Glutamatergic neuron (in vitro differentiated cells): ENCODE data around the gene BCDIN3D. TPM values are rescaled to one million over a fixed set of nuclear protein-coding genes. Genes with fewer than 3 reads are reported as not detected.

ENCODE experiments used
- DNase-seq: peaks from one replicate; pipeline ENCODE4 v3.0.0; 2022
- H3K27ac Mint-ChIP-seq: one replicate; pipeline ENCODE4 v1.8.0; 2020; ENCODE audit warnings: mild to moderate bottlenecking, mixed read lengths, inconsistent platforms; ENCODE audit not compliant: unreplicated experiment
- H3K27me3 Mint-ChIP-seq: one replicate; pipeline ENCODE4 v1.8.0; 2020; ENCODE audit warnings: mild to moderate bottlenecking, moderate library complexity, mixed read lengths, inconsistent platforms; ENCODE audit not compliant: unreplicated experiment
- H3K36me3 Mint-ChIP-seq: one replicate; pipeline ENCODE4 v1.8.0; 2020; ENCODE audit warnings: mild to moderate bottlenecking, mixed read lengths, inconsistent platforms; ENCODE audit not compliant: unreplicated experiment
- H3K4me1 Mint-ChIP-seq: one replicate; pipeline ENCODE4 v1.8.0; 2020; ENCODE audit warnings: mild to moderate bottlenecking, low read depth, mixed read lengths, inconsistent platforms; ENCODE audit not compliant: unreplicated experiment
- H3K4me3 Mint-ChIP-seq: one replicate; pipeline ENCODE4 v1.8.0; 2020; ENCODE audit warnings: mild to moderate bottlenecking, mixed read lengths, inconsistent platforms; ENCODE audit not compliant: unreplicated experiment
- H3K9me3 Mint-ChIP-seq: one replicate; pipeline ENCODE4 v1.8.0; 2020; ENCODE audit warnings: mild to moderate bottlenecking, moderate library complexity, mixed read lengths, inconsistent platforms; ENCODE audit not compliant: unreplicated experiment
- CTCF ChIP-seq: fragments of 200-600 bp; sonication (generic); IDR thresholded peaks from one replicate; pipeline ENCODE4 v1.5.0; 2021; ENCODE audit not compliant: partially characterized antibody, unreplicated experiment
- total RNA-seq: library from RNA; stranded (reverse); fragmentation: NEBNext Ultra II Directional; extraction: Animal tissue kit (Norgen Biotek cat#: 25700); gene quantifications from one replicate; pipeline ENCODE4 v1.2.1, GENCODE V29; 2021; ENCODE audit not compliant: unreplicated experiment

BCDIN3D gene
- total RNA-seq, 1 donor from 2014 or later, result 5.9 TPM

- peak overlapping the region; percentile 52 for H3K4me3 Mint-ChIP-seq
- no peak for TF ChIP-seq CTCF
- H3K27ac Mint-ChIP-seq, result peak overlapping the region; percentile 70
- peak; percentile 85 for DNase-seq
- H3K27me3 Mint-ChIP-seq, result peaks cover 10% of the 10 kb centered on the region
- H3K4me1 Mint-ChIP-seq, result peaks cover 33% of the 10 kb centered on the region
- no peaks in the 10 kb centered on the region for H3K36me3 Mint-ChIP-seq
- peaks cover 3% of the 10 kb centered on the region for H3K9me3 Mint-ChIP-seq
Observed at GRCh38 chr12:49868952-49869815, 26.3 kb upstream of the BCDIN3D start.

- Mint-ChIP-seq H3K9me3 (peaks cover 3% of the 10 kb centered on the region), H3K27ac (no peak overlapping the region), H3K36me3 (peaks cover 4% of the 10 kb centered on the region), H3K4me1 (peaks cover 36% of the 10 kb centered on the region), H3K27me3 (peaks cover 8% of the 10 kb centered on the region), H3K4me3 (peak overlapping the region; percentile 52)
- no peak for DNase-seq
- no peak for TF ChIP-seq CTCF
Observed at GRCh38 chr12:49868449-49868848, 25.5 kb upstream of the BCDIN3D start.

- peaks cover 8% of the 10 kb centered on the region for H3K27me3 Mint-ChIP-seq
- H3K27ac Mint-ChIP-seq, result no peak overlapping the region
- H3K9me3 Mint-ChIP-seq, result peaks cover 3% of the 10 kb centered on the region
- DNase-seq, result no peak
- no peak for TF ChIP-seq CTCF
- H3K36me3 Mint-ChIP-seq, result peaks cover 4% of the 10 kb centered on the region
- no peak overlapping the region for H3K4me3 Mint-ChIP-seq
- peaks cover 36% of the 10 kb centered on the region for H3K4me1 Mint-ChIP-seq
Observed at GRCh38 chr12:49867570-49868341, 24.9 kb upstream of the BCDIN3D start.

GRCh38 chr12:49866859-49867569 lies 24.1 kb upstream of the BCDIN3D start:
- Mint-ChIP-seq H3K27me3 (peaks cover 6% of the 10 kb centered on the region), H3K9me3 (peaks cover 6% of the 10 kb centered on the region), H3K27ac (peak overlapping the region; percentile 43), H3K36me3 (peaks cover 4% of the 10 kb centered on the region), H3K4me1 (peaks cover 36% of the 10 kb centered on the region), H3K4me3 (peak overlapping the region; percentile 31)
- peak; percentile 84 for DNase-seq
- peak; percentile 99 for TF ChIP-seq CTCF
